Neural cell (in vitro differentiated cells): ENCODE data around the gene CAPN14. TPM values are rescaled to one million over a fixed set of nuclear protein-coding genes. Genes with fewer than 3 reads are reported as not detected.

ENCODE experiments used
- H2AFZ ChIP-seq: fragments of 200-600, 300-800 bp; sonication (generic), shearing (Covaris generic); 2 replicates; pipeline ENCODE4 v1.6.0; 2014; ENCODE audit warnings: low read depth, mild to moderate bottlenecking, antibody characterized with exemption, low read length, moderate library complexity
- H3F3A ChIP-seq: fragments of 200-600 bp; shearing (Covaris generic); 2 replicates; pipeline ENCODE4 v1.6.1; 2016; ENCODE audit warnings: mild to moderate bottlenecking, moderate library complexity, mixed read lengths, antibody characterized with exemption, low read length; ENCODE audit not compliant: insufficient read depth, poor library complexity, severe bottlenecking
- H3K27ac ChIP-seq: fragments of 200-600, 300-800 bp; sonication (generic), shearing (Covaris generic); 2 replicates; pipeline ENCODE4 v1.5.1; 2014; ENCODE audit warnings: mild to moderate bottlenecking, low read length, moderate library complexity
- H3K27me3 ChIP-seq: fragments of 300-800, 200-600 bp; sonication (generic), shearing (Covaris generic); 2 replicates; pipeline ENCODE4 v1.6.0; 2014; ENCODE audit warnings: mild to moderate bottlenecking, low read depth, low read length, moderate library complexity; ENCODE audit not compliant: insufficient read depth
- H3K36me3 ChIP-seq: fragments of 300-800, 200-600 bp; sonication (generic), shearing (Covaris generic); 2 replicates; pipeline ENCODE4 v1.5.1; 2014; ENCODE audit warnings: mild to moderate bottlenecking, antibody characterized with exemption, low read length, moderate library complexity; ENCODE audit not compliant: insufficient read depth
- H3K4me2 ChIP-seq: fragments of 300-800, 200-600 bp; sonication (generic), shearing (Covaris generic); 2 replicates; pipeline ENCODE4 v1.6.0; 2014; ENCODE audit warnings: mild to moderate bottlenecking, low read length
- H3K4me3 ChIP-seq: fragments of 300-800, 200-600 bp; sonication (generic), shearing (Covaris generic); 2 replicates; pipeline ENCODE4 v1.5.1; 2014; ENCODE audit warnings: mild to moderate bottlenecking, low read length, moderate library complexity
- H3K79me2 ChIP-seq: fragments of 200-600 bp; shearing (Covaris generic); replicated peaks from 2 replicates; pipeline ENCODE4 v1.6.0; 2014; ENCODE audit warnings: mild to moderate bottlenecking, low read length, moderate library complexity; ENCODE audit not compliant: insufficient read depth
- H3K9ac ChIP-seq: fragments of 300-800, 200-600 bp; sonication (generic), shearing (Covaris generic); 2 replicates; pipeline ENCODE4 v1.6.1; 2016; ENCODE audit warnings: mild to moderate bottlenecking, low read length, mixed read lengths
- H3K9me2 ChIP-seq: fragments of 200-600 bp; shearing (Covaris generic); 2 replicates; pipeline ENCODE4 v1.6.1; 2016; ENCODE audit warnings: mild to moderate bottlenecking, low read length, mixed read lengths; ENCODE audit not compliant: insufficient read depth
- H3K9me3 ChIP-seq: fragments of 200-600, 300-800 bp; sonication (generic), shearing (Covaris generic); 2 replicates; pipeline ENCODE4 v1.6.1; 2016; ENCODE audit warnings: mild to moderate bottlenecking, mixed run types, low read length, moderate library complexity, mixed read lengths
- H4K20me1 ChIP-seq: fragments of 200-600 bp; shearing (Covaris generic); 2 replicates; pipeline ENCODE4 v1.6.1; 2016; ENCODE audit warnings: mild to moderate bottlenecking, mixed run types; ENCODE audit not compliant: insufficient read depth
- CTCF ChIP-seq: fragments of 450-650 bp; IDR thresholded peaks from 2 replicates; pipeline ENCODE4 v1.5.1; 2014; ENCODE audit warnings: antibody characterized with exemption, mild to moderate bottlenecking, moderate library complexity; ENCODE audit not compliant: poor library complexity, severe bottlenecking
- EP300 ChIP-seq: fragments of 450-650 bp; conservative IDR thresholded peaks from 2 replicates; pipeline ENCODE4 v1.6.1; 2014; ENCODE audit warnings: antibody characterized with exemption, mild to moderate bottlenecking, moderate library complexity; ENCODE audit not compliant: poor library complexity, severe bottlenecking
- EZH2 ChIP-seq: fragments of 200-600, 300-800 bp; shearing (Covaris generic), sonication (generic); IDR thresholded peaks from 2 replicates; pipeline ENCODE4 v1.6.1; 2014; ENCODE audit warnings: antibody characterized with exemption, low read length, borderline replicate concordance, mild to moderate bottlenecking; ENCODE audit not compliant: insufficient read depth, poor library complexity, severe bottlenecking
- MXI1 ChIP-seq: fragments of 450-650 bp; conservative IDR thresholded peaks from 2 replicates; pipeline ENCODE4 v1.6.1; 2014; ENCODE audit warnings: antibody characterized with exemption, mild to moderate bottlenecking; ENCODE audit not compliant: poor library complexity, severe bottlenecking
- POLR2AphosphoS5 ChIP-seq: IDR thresholded peaks from 2 replicates; pipeline ENCODE4 v1.6.1; 2012
- RAD21 ChIP-seq: fragments of 450-650 bp; conservative IDR thresholded peaks from 2 replicates; pipeline ENCODE4 v1.6.1; 2014; ENCODE audit warnings: antibody characterized with exemption, mild to moderate bottlenecking, moderate library complexity
- SMC3 ChIP-seq: fragments of 450-650 bp; conservative IDR thresholded peaks from 2 replicates; pipeline ENCODE4 v1.6.1; 2014; ENCODE audit warnings: antibody characterized with exemption, mild to moderate bottlenecking, moderate library complexity; ENCODE audit not compliant: poor library complexity
- TAF1 ChIP-seq: IDR thresholded peaks from 2 replicates; pipeline ENCODE4 v1.6.1; 2012; ENCODE audit warnings: low read depth
- polyA plus RNA-seq: library from polyadenylated mRNA; depleted of rRNA; stranded (reverse); fragments of >200 nt; gene quantifications from 2 replicates; pipeline ENCODE4 v1.2.3, GENCODE V29; 2014
- TF ChIP-seq, protein P1 (sequence below): IDR thresholded peaks from 2 replicates; pipeline ENCODE4 v1.6.1; 2012; ENCODE audit warnings: borderline replicate concordance

Gene CAPN14
- polyA plus RNA-seq, 1 donor from 2014 or later: 2.1 TPM

GRCh38 chr2:31259075-31259474 is 41.8 kb upstream of the CAPN14 start:
- Histone ChIP-seq H3K27me3 (no peaks in the 10 kb centered on the region), H3K9me3 (no peaks in the 10 kb centered on the region), H3K27ac (no peak overlapping the region)

GRCh38 chr2:31258351-31258750 is 41.0 kb upstream of the CAPN14 start:
- Histone ChIP-seq H3F3A (no peaks in the 10 kb centered on the region), H3K4me2 (no peak overlapping the region), H4K20me1 (no peaks in the 10 kb centered on the region), H3K4me3 (no peak overlapping the region), H3K79me2 (no peaks in the 10 kb centered on the region), H2AFZ (no peak overlapping the region), H3K36me3 (no peaks in the 10 kb centered on the region), H3K9me2 (no peaks in the 10 kb centered on the region), H3K27ac (no peak overlapping the region), H3K9me3 (no peaks in the 10 kb centered on the region), H3K27me3 (no peaks in the 10 kb centered on the region), H3K9ac (no peak overlapping the region)
- TF ChIP-seq EZH2 (no peak), EP300 (no peak), RAD21 (no peak), POLR2AphosphoS5 (no peak), SMC3 (no peak), CTCF (no peak), TAF1 (no peak), MXI1 (no peak)
- TF ChIP-seq, protein P1, sequence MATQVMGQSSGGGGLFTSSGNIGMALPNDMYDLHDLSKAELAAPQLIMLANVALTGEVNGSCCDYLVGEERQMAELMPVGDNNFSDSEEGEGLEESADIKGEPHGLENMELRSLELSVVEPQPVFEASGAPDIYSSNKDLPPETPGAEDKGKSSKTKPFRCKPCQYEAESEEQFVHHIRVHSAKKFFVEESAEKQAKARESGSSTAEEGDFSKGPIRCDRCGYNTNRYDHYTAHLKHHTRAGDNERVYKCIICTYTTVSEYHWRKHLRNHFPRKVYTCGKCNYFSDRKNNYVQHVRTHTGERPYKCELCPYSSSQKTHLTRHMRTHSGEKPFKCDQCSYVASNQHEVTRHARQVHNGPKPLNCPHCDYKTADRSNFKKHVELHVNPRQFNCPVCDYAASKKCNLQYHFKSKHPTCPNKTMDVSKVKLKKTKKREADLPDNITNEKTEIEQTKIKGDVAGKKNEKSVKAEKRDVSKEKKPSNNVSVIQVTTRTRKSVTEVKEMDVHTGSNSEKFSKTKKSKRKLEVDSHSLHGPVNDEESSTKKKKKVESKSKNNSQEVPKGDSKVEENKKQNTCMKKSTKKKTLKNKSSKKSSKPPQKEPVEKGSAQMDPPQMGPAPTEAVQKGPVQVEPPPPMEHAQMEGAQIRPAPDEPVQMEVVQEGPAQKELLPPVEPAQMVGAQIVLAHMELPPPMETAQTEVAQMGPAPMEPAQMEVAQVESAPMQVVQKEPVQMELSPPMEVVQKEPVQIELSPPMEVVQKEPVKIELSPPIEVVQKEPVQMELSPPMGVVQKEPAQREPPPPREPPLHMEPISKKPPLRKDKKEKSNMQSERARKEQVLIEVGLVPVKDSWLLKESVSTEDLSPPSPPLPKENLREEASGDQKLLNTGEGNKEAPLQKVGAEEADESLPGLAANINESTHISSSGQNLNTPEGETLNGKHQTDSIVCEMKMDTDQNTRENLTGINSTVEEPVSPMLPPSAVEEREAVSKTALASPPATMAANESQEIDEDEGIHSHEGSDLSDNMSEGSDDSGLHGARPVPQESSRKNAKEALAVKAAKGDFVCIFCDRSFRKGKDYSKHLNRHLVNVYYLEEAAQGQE: no peak

More at GRCh38 chr2:31259075-31259474, 41.8 kb upstream of the CAPN14 start:
- H3F3A ChIP-seq: no peaks in the 10 kb centered on the region
- no peak overlapping the region for H2AFZ ChIP-seq
- no peaks in the 10 kb centered on the region for H3K36me3 ChIP-seq
- H4K20me1 ChIP-seq: no peaks in the 10 kb centered on the region
- no peak overlapping the region for H3K4me2 ChIP-seq
- no peaks in the 10 kb centered on the region for H3K79me2 ChIP-seq
- no peak for TF ChIP-seq EP300
- no peak for TF ChIP-seq SMC3
- TF ChIP-seq, protein P1: no peak
- TF ChIP-seq CTCF: no peak
- no peak for TF ChIP-seq POLR2AphosphoS5
- TF ChIP-seq RAD21: no peak
- no peak for TF ChIP-seq TAF1
- no peak for TF ChIP-seq MXI1
- no peak for TF ChIP-seq EZH2
- no peak overlapping the region for H3K9ac ChIP-seq
- no peaks in the 10 kb centered on the region for H3K9me2 ChIP-seq
- H3K4me3 ChIP-seq: no peak overlapping the region
